Muscle of arm (tissue), 12 donors: Measurements from ENCODE around the gene EFCAB14. TPM values are rescaled to one million over a fixed set of nuclear protein-coding genes. Genes with fewer than 3 reads are reported as not detected.

Source experiments
- polyA plus RNA-seq, 12 donors: library from polyadenylated mRNA; unstranded; fragments of 120-200 nt; gene quantifications; one replicate each; pipeline ENCODE4 v1.2.1, GENCODE V29; 2013; ENCODE audit not compliant: insufficient read length in 12 of 12

EFCAB14 gene
- polyA plus RNA-seq, 12 donors, result 68.6 to 122 (median 100) TPM

Other genes starting within 250 kb of the EFCAB14 start
- under 1 TPM in 3 of 12 donors, not detected in 9; 0.04 to 0.07 (median 0.07) TPM for gene DMBX1, start 229.3 kb downstream of the EFCAB14 start, polyA plus RNA-seq
- gene KNCN, start 167.5 kb downstream of the EFCAB14 start, polyA plus RNA-seq, result under 1 TPM in 1 of 12 donors, not detected in 11; 0.22 TPM
- gene MKNK1, start 114.8 kb downstream of the EFCAB14 start, polyA plus RNA-seq, result 10 to 100 TPM in 11 of 12 donors, not detected in 1; 15.1 to 44.6 (median 26.3) TPM
- 10 to 100 TPM in 11 of 12 donors, not detected in 1; 10.9 to 15.1 (median 12.5) TPM for gene MOB3C, start 102.3 kb downstream of the EFCAB14 start, polyA plus RNA-seq
- gene ATPAF1, start 50.8 kb downstream of the EFCAB14 start, polyA plus RNA-seq, result 10 to 100 TPM in 11 of 12 donors, not detected in 1; 25.3 to 82.5 (median 59.9) TPM
- gene TEX38, start 47.3 kb downstream of the EFCAB14 start, polyA plus RNA-seq, result under 1 TPM in 4 of 12 donors, not detected in 8; 0.20 to 0.58 (median 0.35) TPM
- gene CYP4B1, start 79.9 kb upstream of the EFCAB14 start, polyA plus RNA-seq, result 1 to 10 TPM in 3 of 12 donors, under 1 TPM in 2, not detected in 7; 0.14 to 2.4 (median 1.4) TPM
- 1 to 10 TPM in 1 of 12 donors, under 1 TPM in 7, not detected in 4; 0.05 to 2.9 (median 0.29) TPM for gene CYP4A11, start 222.4 kb upstream of the EFCAB14 start, polyA plus RNA-seq